Nephron progenitor cell (in vitro differentiated cells): ENCODE data around the gene NR2F1-AS1.

Experiments
- DNase-seq: peaks from one replicate; pipeline ENCODE4 v3.0.0; 2021
- H3K27ac Mint-ChIP-seq: 2 replicates; pipeline ENCODE4 v1.8.0; 2021; ENCODE audit warnings: mild to moderate bottlenecking, moderate library complexity, mixed read lengths
- H3K27me3 Mint-ChIP-seq: 2 replicates; pipeline ENCODE4 v1.8.0; 2021; ENCODE audit warnings: mild to moderate bottlenecking, low read depth, mixed read lengths; ENCODE audit not compliant: poor library complexity
- H3K36me3 Mint-ChIP-seq: 2 replicates; pipeline ENCODE4 v1.8.0; 2021; ENCODE audit warnings: low read depth, mixed read lengths
- H3K4me1 Mint-ChIP-seq: 2 replicates; pipeline ENCODE4 v1.8.0; 2021; ENCODE audit warnings: mixed read lengths
- H3K4me3 Mint-ChIP-seq: 2 replicates; pipeline ENCODE4 v1.8.0; 2021; ENCODE audit warnings: mild to moderate bottlenecking, moderate library complexity, mixed read lengths
- H3K9me3 Mint-ChIP-seq: 2 replicates; pipeline ENCODE4 v1.8.0; 2021; ENCODE audit warnings: mild to moderate bottlenecking, moderate library complexity, mixed read lengths
- CTCF ChIP-seq: fragments of 200-600 bp; sonication (generic); IDR thresholded peaks from 2 replicates; pipeline ENCODE4 v1.5.0; 2021; ENCODE audit warnings: antibody characterized with exemption

NR2F1-AS1 gene

GRCh38 chr5:93571114-93571949 is 9.7 kb downstream of the NR2F1-AS1 start:
- no peak for TF ChIP-seq CTCF
- peaks cover 7% of the 10 kb centered on the region for H3K36me3 Mint-ChIP-seq
- peaks cover 83% of the 10 kb centered on the region for H3K4me1 Mint-ChIP-seq
- peak overlapping the region; percentile 75 for H3K4me3 Mint-ChIP-seq
- no peaks in the 10 kb centered on the region for H3K9me3 Mint-ChIP-seq
- no peak for DNase-seq
- H3K27me3 Mint-ChIP-seq = peaks cover 71% of the 10 kb centered on the region
- H3K27ac Mint-ChIP-seq = no peak overlapping the region

- Mint-ChIP-seq H3K27me3 (peaks cover 71% of the 10 kb centered on the region), H3K27ac (no peak overlapping the region), H3K4me1 (peaks cover 75% of the 10 kb centered on the region), H3K36me3 (peaks cover 7% of the 10 kb centered on the region), H3K9me3 (no peaks in the 10 kb centered on the region), H3K4me3 (peak overlapping the region; percentile 75)
- TF ChIP-seq CTCF = no peak
- peak; percentile 58 for DNase-seq
These were observed 10.5 kb downstream of the NR2F1-AS1 start for GRCh38 chr5:93570294-93571113.

GRCh38 chr5:93569300-93570160 is 11.5 kb downstream of the NR2F1-AS1 start:
- peaks cover 65% of the 10 kb centered on the region for H3K27me3 Mint-ChIP-seq
- no peak overlapping the region for H3K27ac Mint-ChIP-seq
- peaks cover 2% of the 10 kb centered on the region for H3K9me3 Mint-ChIP-seq
- DNase-seq = no peak
- H3K4me1 Mint-ChIP-seq = peaks cover 65% of the 10 kb centered on the region
- TF ChIP-seq CTCF = no peak
- peaks cover 12% of the 10 kb centered on the region for H3K36me3 Mint-ChIP-seq
- peak overlapping the region; percentile 69 for H3K4me3 Mint-ChIP-seq

GRCh38 chr5:93567424-93567823 is 13.6 kb downstream of the NR2F1-AS1 start:
- peaks cover 44% of the 10 kb centered on the region for H3K4me1 Mint-ChIP-seq
- peaks cover 65% of the 10 kb centered on the region for H3K27me3 Mint-ChIP-seq
- H3K4me3 Mint-ChIP-seq = no peak overlapping the region
- H3K27ac Mint-ChIP-seq = no peak overlapping the region
- DNase-seq = no peak
- TF ChIP-seq CTCF = no peak
- H3K36me3 Mint-ChIP-seq = peaks cover 32% of the 10 kb centered on the region
- H3K9me3 Mint-ChIP-seq = peaks cover 6% of the 10 kb centered on the region

- no peak for TF ChIP-seq CTCF
- Mint-ChIP-seq H3K36me3 (peaks cover 45% of the 10 kb centered on the region), H3K27ac (no peak overlapping the region), H3K27me3 (peaks cover 55% of the 10 kb centered on the region), H3K9me3 (peaks cover 6% of the 10 kb centered on the region), H3K4me1 (peaks cover 32% of the 10 kb centered on the region), H3K4me3 (no peak overlapping the region)
- no peak for DNase-seq
These were observed 14.9 kb downstream of the NR2F1-AS1 start for GRCh38 chr5:93566091-93566490.
